Peyer's patch (tissue), 4 donors: ENCODE results near the gene ZBTB25.

Experiments
- CTCF ChIP-seq, 6 experiments: fragments of 450-650 bp in 4 of 6; fragments of 200-600 bp in 2 of 6; sonication (generic) in 1 of 6; IDR thresholded peaks; one replicate each; pipeline ENCODE4 v1.5.1; 2017 to 2019; ENCODE audit warnings: antibody characterized with exemption in 6 of 6, mild to moderate bottlenecking in 3 of 6, moderate library complexity in 1 of 6
- POLR2A ChIP-seq, 2 donors: fragments of 450-650 bp; IDR thresholded peaks; one replicate each; pipeline ENCODE4 v1.5.1; 2017; ENCODE audit warnings: antibody characterized with exemption in 2 of 2, mild to moderate bottlenecking in 2 of 2, moderate library complexity in 2 of 2

GRCh38 chr14:64513271-64513670 lies 9.6 kb upstream of the ZBTB25 start:
- TF ChIP-seq POLR2A (IDR thresholded peaks at IDR 0.05) (no peak), CTCF (IDR thresholded peaks at IDR 0.05) (no peak)
